Activated CD8-positive, alpha-beta memory T cell treated with anti-CD3 and anti-CD28 coated beads, Interleukin-2, amount 10 ng/mL, durations not matched to agents 7 days and 5 days (primary cell): ENCODE measurements around the gene DNAH10. TPM values are rescaled to one million over a fixed set of nuclear protein-coding genes. Genes with fewer than 3 reads are reported as not detected.

ENCODE experiments used
- ATAC-seq: fragments of 150-1000 bp; cut with Tn5 transposase; one replicate; pipeline ENCODE4 v1.10.0; 2021; ENCODE audit warnings: moderate library complexity
- CTCF ChIA-PET: fragments of 350-600 bp; sonication (Branson Sonifier 250); formaldehyde crosslinking; loops from one replicate; lab custom pipeline; 2021; ENCODE audit warnings: antibody characterized with exemption; lab: Charles Lee
- DNase-seq: peaks from one replicate; pipeline ENCODE4 v3.0.0-alpha.2; 2020
- H3K27ac Mint-ChIP-seq: one replicate; pipeline ENCODE4 v1.8.0; 2021; ENCODE audit warnings: mild to moderate bottlenecking, mixed read lengths
- H3K27me3 Mint-ChIP-seq: one replicate; pipeline ENCODE4 v1.8.0; 2021; ENCODE audit warnings: mixed read lengths
- H3K36me3 Mint-ChIP-seq: one replicate; pipeline ENCODE4 v1.8.0; 2021; ENCODE audit warnings: mild to moderate bottlenecking, mixed read lengths
- H3K4me1 Mint-ChIP-seq: one replicate; pipeline ENCODE4 v1.8.0; 2021; ENCODE audit warnings: mixed read lengths
- H3K4me3 Mint-ChIP-seq: one replicate; pipeline ENCODE4 v1.8.0; 2021; ENCODE audit warnings: mild to moderate bottlenecking, moderate library complexity, mixed read lengths
- H3K9me3 Mint-ChIP-seq: one replicate; pipeline ENCODE4 v1.8.0; 2022; ENCODE audit warnings: low read depth, mixed read lengths
- total RNA-seq, 2 experiments: library from RNA; stranded (reverse); gene quantifications; one replicate each; pipeline ENCODE4 v1.2.3, GENCODE V29; 2021

The DNAH10 gene
- total RNA-seq, 2 experiments from 2014 or later = 0.05 to 0.76 TPM

DNA sequence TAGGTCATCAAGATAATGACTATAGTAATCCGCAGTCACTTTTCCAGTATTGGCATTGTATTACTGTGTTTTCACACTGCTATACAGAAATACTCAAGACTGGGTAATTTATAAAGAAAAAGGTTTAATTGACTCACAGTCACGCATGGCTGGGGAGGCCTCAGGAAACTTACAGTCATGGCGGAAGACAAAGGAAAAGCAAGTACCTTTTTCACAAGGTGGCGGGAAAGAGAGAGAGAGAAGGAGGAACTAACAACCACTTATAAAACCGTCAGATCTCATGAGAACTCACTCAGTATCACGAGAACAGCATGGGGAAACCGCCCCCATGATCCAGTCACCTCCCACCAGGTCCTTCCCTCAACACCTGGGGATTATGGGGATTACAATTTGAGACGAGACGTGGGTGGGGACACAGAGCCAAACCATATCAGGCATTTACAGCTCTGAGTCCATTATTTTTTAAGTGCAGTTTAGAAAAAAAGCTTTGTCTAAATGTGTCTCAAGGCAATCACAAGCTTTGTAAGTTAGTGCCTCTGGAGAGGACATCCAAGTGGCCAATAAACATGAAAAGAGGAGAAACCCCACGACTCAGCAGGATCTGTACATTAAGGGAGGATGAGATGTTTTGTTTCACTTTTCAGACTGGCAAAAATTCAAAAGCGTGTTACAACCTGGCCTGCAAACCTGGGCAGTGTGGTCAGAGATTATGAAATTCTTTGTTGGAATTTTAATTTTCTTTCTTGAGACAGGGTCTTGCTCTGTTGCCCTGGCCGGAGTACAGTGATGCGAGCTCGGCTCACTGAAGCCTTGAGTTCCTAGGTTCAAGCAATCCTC lies 82.0 kb downstream of the DNAH10 start:
- CTCF ChIA-PET = no interaction called here
- Mint-ChIP-seq H3K4me3 (no peak overlapping the region), H3K36me3 (no peaks in the 10 kb centered on the region), H3K4me1 (peaks cover 5% of the 10 kb centered on the region), H3K9me3 (no peaks in the 10 kb centered on the region), H3K27me3 (peaks cover 2% of the 10 kb centered on the region), H3K27ac (no peak overlapping the region)
- DNase-seq (no peak), ATAC-seq (no peak)

DNA sequence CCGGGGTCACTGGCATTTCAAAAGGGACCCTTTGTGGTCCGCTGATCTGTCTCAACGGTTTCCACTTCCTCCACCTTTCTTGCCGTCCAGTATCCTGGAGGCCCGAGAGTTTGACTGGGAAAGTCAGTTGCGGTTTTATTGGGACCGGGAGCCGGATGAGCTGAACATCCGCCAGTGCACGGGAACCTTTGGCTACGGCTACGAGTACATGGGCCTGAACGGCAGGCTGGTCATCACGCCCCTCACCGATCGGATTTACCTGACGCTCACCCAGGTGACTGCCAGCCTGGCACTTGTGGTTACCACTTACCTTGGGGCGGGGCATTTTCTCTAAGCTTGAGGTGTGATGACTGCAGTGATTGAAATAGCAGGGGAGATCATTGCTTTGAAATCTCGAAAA lies 83.8 kb downstream of the DNAH10 start:
- no peak overlapping the region for H3K27ac Mint-ChIP-seq
- DNase-seq (no peak), ATAC-seq (no peak)
- peaks cover 5% of the 10 kb centered on the region for H3K4me1 Mint-ChIP-seq
- H3K36me3 Mint-ChIP-seq = no peaks in the 10 kb centered on the region
- H3K27me3 Mint-ChIP-seq = no peaks in the 10 kb centered on the region
- H3K4me3 Mint-ChIP-seq = no peak overlapping the region
- no peaks in the 10 kb centered on the region for H3K9me3 Mint-ChIP-seq
- CTCF ChIA-PET = no interaction called here

DNA sequence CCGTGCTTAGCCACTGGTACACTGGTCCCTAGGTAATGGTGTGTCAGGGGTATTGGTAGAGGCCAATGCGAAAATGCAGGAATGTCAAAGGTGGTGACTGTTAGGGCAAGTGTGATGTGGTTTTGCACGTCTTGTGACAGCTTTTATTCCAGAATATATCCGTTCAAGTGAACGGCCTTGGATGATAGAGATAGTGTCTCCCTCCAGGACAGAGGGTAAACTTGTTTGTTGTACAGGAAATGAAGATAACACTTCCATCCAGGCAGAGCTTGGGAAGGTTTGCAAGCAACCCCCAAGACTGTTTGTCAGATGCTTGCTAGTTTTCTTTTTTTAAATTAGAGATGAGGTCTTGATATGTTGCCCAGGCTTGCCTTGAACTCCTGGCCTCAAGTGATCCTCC lies 84.2 kb downstream of the DNAH10 start:
- H3K27ac Mint-ChIP-seq = no peak overlapping the region
- no peaks in the 10 kb centered on the region for H3K27me3 Mint-ChIP-seq
- H3K4me1 Mint-ChIP-seq = peaks cover 5% of the 10 kb centered on the region
- no peaks in the 10 kb centered on the region for H3K36me3 Mint-ChIP-seq
- no peak for DNase-seq
- CTCF ChIA-PET = no interaction called here
- H3K9me3 Mint-ChIP-seq = no peaks in the 10 kb centered on the region
- ATAC-seq = no peak
- no peak overlapping the region for H3K4me3 Mint-ChIP-seq

DNA sequence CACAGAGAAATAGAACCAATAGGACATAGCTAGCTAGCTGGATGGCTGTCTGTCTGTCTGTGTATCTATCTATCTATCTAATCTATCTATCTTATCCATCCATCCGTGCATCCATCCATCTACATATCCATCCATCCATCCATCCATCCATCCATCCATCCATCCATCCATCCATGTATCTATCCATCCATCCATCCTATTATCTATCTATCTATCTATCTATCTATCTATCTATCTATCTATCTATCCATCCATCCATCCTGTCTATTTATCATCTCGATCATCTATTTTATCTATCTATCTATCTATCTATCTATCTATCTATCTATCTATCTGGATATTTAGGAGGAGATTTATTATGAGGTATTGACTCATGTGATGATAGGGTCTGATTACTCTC lies 84.9 kb downstream of the DNAH10 start:
- H3K4me3 Mint-ChIP-seq = no peak overlapping the region
- no peaks in the 10 kb centered on the region for H3K9me3 Mint-ChIP-seq
- H3K27ac Mint-ChIP-seq = no peak overlapping the region
- H3K36me3 Mint-ChIP-seq = no peaks in the 10 kb centered on the region
- CTCF ChIA-PET = no interaction called here
- peaks cover 3% of the 10 kb centered on the region for H3K27me3 Mint-ChIP-seq
- peaks cover 2% of the 10 kb centered on the region for H3K4me1 Mint-ChIP-seq
- DNase-seq (no peak), ATAC-seq (no peak)

DNA sequence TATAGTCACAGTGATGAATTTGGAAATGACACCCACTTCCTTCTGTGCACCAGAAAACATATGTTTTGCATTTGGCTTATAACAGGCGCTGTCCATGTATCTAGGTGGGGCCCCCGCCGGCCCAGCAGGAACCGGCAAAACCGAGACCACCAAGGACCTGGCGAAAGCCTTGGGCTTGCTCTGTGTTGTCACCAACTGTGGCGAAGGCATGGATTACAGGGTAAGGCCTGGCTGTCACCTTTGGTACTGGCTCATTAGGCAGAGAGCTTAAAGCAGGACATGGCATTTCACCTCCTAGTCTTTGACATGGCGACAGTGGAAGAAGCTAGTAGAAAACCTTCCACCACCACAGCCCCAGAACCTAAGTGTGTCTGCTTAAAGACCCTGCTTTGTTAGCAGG lies 85.8 kb downstream of the DNAH10 start:
- no peak for ATAC-seq
- peaks cover 6% of the 10 kb centered on the region for H3K27me3 Mint-ChIP-seq
- no peak overlapping the region for H3K27ac Mint-ChIP-seq
- no peaks in the 10 kb centered on the region for H3K9me3 Mint-ChIP-seq
- H3K4me1 Mint-ChIP-seq = no peaks in the 10 kb centered on the region
- H3K36me3 Mint-ChIP-seq = no peaks in the 10 kb centered on the region
- no peak for DNase-seq
- CTCF ChIA-PET = no interaction called here
- no peak overlapping the region for H3K4me3 Mint-ChIP-seq

DNA sequence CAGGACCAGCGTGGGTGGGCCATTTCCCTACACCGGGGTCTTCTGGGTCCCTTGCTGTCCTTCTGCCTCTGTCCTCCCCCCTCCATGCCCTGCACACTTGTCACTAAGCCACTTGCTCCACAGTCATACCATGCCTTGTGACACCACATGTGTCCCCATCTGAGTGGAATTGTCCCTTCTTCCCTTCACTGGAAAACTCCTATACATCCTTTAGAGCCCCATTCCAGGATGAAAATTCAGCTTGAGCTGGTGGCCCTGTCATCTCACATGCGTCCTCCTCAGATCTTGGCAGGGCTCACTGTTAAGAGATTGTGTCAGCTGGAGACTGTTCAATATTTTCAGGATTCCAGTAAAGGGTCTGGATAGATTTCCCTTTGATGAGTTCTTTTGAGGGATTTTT lies 87.4 kb downstream of the DNAH10 start:
- Mint-ChIP-seq H3K36me3 (no peaks in the 10 kb centered on the region), H3K9me3 (no peaks in the 10 kb centered on the region), H3K27me3 (peaks cover 8% of the 10 kb centered on the region), H3K4me1 (no peaks in the 10 kb centered on the region), H3K4me3 (no peak overlapping the region), H3K27ac (no peak overlapping the region)
- no peak for ATAC-seq
- no peak for DNase-seq
- CTCF ChIA-PET = no interaction called here

DNA sequence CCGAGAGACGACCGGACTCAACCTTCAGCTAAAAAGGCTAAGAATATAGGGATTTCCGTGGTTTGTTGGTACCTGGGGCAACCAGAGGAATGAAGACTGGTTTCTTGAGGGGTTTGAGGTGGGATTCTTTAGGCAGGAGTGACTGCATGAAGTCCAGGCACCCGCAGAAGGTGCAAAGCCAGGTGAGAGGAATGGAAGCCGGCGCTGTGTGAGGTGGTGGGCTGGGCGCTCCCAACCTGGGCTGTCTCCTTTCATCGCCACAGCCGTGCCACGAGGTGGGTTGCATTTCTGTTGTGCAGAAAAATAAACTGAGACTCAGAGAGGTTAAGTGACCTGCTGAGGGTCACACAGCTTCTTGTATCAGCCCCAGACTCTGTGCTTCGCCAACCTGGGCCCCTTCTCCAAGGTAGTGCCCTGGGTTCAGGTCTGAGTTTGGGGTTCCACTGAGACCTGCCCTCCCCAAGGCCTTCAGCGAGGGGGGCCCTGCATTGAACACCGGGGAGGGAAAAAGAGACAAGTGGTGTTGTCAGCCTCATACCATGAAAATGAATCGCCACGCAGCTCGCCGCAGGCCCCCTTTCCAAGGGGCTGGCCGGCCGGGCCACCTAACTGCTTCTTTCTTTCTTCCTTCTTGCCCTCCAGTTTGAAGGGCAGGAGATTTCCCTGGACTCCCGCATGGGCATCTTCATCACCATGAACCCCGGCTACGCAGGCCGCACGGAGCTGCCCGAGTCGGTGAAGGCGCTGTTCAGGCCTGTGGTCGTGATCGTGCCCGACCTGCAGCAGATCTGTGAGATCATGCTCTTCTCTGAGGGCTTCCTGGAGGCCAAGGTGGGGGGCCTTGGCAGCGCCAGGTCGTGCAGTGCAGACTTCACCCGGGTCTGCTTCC lies 88.4 kb downstream of the DNAH10 start:
- H3K4me1 Mint-ChIP-seq = no peaks in the 10 kb centered on the region
- no peaks in the 10 kb centered on the region for H3K36me3 Mint-ChIP-seq
- CTCF ChIA-PET = interaction anchor here (1.2 kb wide), 1 partner anchor 8 kb away, joined by 3 read pairs; no protein-coding TSS in a partner anchor
- H3K27ac Mint-ChIP-seq = no peak overlapping the region
- peaks cover 8% of the 10 kb centered on the region for H3K27me3 Mint-ChIP-seq
- no peaks in the 10 kb centered on the region for H3K9me3 Mint-ChIP-seq
- H3K4me3 Mint-ChIP-seq = no peak overlapping the region
- ATAC-seq = no peak
- no peak for DNase-seq

DNA sequence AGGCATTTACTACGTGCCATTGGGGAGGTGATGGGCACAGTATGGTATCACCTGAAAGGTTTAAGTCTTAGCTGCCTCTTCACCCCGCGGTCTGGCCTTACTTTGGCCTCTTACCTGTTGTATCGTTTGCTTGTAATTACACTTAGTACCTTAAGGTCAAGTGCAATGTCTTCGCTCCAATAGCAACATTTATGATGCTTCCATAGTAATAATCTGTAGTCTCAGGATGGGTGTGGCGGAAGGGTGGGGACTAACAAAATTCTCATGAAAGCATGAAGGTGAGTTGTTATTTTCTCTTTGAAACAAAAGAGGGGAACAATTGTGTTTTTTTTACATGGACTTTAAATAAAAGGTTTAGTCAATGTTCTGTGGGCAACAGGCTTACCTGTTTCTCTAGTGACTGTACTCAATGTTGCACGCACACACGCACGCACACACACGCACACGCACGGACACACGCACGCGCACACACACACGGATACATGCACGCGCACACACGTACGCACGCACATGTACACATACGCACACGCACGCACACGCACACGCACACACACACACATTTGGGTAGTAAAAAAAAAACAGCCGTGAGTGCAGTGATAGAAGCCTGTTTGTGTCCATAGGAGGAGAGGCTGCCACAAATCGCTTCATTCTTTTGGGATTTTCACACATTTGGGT lies 91.4 kb downstream of the DNAH10 start:
- Mint-ChIP-seq H3K9me3 (no peaks in the 10 kb centered on the region), H3K27ac (no peak overlapping the region), H3K27me3 (peaks cover 8% of the 10 kb centered on the region), H3K4me3 (no peak overlapping the region), H3K36me3 (no peaks in the 10 kb centered on the region), H3K4me1 (no peaks in the 10 kb centered on the region)
- DNase-seq (no peak), ATAC-seq (no peak)
- CTCF ChIA-PET = interaction anchor here (0.7 kb wide), 1 partner anchor 191 kb away, joined by 3 read pairs; no protein-coding TSS in a partner anchor

DNA sequence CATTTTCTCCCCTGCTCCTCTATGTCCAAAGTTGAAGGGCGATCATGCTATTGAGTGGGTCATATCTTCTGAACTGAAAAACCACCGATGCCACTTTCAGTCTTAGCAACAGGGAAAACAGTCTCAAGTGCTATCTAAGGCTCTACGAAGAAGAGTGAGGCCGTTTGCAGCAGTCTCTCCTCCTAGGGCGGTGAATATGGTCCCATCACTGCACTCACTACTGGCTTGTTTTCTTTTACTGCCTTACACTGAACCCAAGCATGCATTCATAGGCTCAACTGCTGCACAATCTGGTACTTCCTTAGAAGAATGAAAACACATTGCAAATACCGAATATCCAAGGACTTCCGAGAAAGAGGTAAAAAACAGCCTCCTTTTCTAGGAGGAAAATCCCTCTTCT lies 92.1 kb downstream of the DNAH10 start:
- H3K4me1 Mint-ChIP-seq = no peaks in the 10 kb centered on the region
- ATAC-seq (no peak), DNase-seq (no peak)
- H3K27me3 Mint-ChIP-seq = peaks cover 8% of the 10 kb centered on the region
- CTCF ChIA-PET = interaction anchor here (0.7 kb wide), 1 partner anchor 190 kb away, joined by 3 read pairs; no protein-coding TSS in a partner anchor
- H3K36me3 Mint-ChIP-seq = no peaks in the 10 kb centered on the region
- H3K9me3 Mint-ChIP-seq = no peaks in the 10 kb centered on the region
- no peak overlapping the region for H3K27ac Mint-ChIP-seq
- no peak overlapping the region for H3K4me3 Mint-ChIP-seq

DNA sequence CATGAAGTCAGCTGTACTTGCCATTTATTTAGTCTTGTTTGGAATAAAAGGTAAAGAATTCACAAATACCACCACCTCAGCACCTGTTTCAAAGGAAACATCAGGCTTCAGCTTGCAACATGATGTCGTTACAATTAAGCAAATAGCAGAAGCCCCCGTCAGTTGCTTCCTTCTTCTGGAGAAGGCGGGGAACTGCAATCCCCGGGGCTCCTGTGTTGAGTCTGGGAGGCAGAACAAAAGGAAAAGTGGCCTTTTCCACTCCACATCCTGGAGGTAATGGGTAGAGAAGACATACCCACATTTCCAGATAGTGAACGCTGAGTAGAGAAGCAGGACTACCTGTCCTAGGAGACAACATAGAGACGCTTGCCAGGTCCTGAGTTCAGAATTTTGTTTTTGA lies 92.8 kb downstream of the DNAH10 start:
- no peak for DNase-seq
- Mint-ChIP-seq H3K4me3 (no peak overlapping the region), H3K4me1 (no peaks in the 10 kb centered on the region), H3K27me3 (peaks cover 8% of the 10 kb centered on the region), H3K9me3 (no peaks in the 10 kb centered on the region), H3K36me3 (no peaks in the 10 kb centered on the region), H3K27ac (no peak overlapping the region)
- no peak for ATAC-seq
- CTCF ChIA-PET = no interaction called here

DNA sequence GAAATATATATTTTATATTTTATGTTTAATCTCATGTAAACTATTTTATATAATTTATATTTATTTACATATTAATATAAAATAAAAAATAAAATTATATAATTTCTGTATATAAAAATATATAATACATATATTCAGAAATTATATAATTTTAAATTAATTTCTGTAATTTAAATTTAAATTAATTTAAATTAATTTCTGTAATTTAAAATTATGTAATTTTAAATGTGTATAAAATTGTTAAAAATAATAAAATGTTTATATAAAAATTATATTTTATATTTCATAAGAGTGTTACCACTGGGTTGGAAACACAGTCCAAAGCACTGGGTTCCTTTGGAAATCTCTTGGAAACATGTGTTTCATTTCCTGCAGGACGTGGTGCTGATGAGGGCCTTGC lies 94.6 kb downstream of the DNAH10 start:
- Mint-ChIP-seq H3K4me1 (no peaks in the 10 kb centered on the region), H3K9me3 (no peaks in the 10 kb centered on the region), H3K4me3 (no peak overlapping the region), H3K36me3 (no peaks in the 10 kb centered on the region), H3K27ac (no peak overlapping the region), H3K27me3 (peaks cover 12% of the 10 kb centered on the region)
- no peak for DNase-seq
- no peak for ATAC-seq
- CTCF ChIA-PET = no interaction called here

DNA sequence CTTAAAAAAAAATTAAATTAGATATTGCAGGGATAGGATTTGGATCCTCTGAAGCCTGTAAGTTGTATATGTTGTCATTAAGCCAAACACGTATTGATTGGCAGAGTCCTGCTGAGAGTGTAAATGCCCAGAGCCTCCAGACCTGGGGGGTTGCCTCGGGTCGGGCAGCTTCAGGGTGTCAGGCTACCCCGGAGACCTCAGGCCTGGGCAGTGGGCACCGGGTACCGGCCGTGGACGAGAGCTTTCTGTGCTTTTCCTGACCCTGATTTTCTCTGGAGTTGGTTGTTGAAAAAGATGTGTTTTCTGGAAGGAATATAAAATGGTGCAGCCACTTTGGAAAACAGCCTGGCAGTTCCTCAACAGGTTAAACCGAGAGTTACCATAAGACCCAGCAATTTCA lies 96.1 kb downstream of the DNAH10 start:
- CTCF ChIA-PET = no interaction called here
- peaks cover 5% of the 10 kb centered on the region for H3K27me3 Mint-ChIP-seq
- no peak overlapping the region for H3K4me3 Mint-ChIP-seq
- H3K4me1 Mint-ChIP-seq = no peaks in the 10 kb centered on the region
- H3K36me3 Mint-ChIP-seq = no peaks in the 10 kb centered on the region
- no peaks in the 10 kb centered on the region for H3K9me3 Mint-ChIP-seq
- DNase-seq (no peak), ATAC-seq (no peak)
- H3K27ac Mint-ChIP-seq = no peak overlapping the region

DNA sequence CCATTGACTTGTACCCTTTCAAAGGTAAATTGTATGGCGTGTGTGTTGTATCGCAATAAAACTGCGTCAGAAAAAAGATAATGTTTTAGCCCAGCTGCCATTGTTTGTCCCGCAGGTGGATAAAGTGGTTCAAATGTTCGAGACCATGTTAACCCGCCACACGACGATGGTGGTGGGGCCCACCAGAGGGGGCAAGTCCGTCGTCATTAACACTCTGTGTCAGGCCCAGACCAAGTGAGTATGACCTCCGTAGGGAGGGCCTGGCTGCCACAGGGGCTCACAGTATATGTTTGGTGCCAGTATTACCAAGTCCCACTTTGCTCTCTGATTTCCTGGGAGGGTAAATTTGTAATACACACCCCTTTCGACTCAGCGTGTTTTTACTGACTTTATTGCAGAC lies 96.9 kb downstream of the DNAH10 start:
- CTCF ChIA-PET = no interaction called here
- no peaks in the 10 kb centered on the region for H3K9me3 Mint-ChIP-seq
- H3K27me3 Mint-ChIP-seq = peaks cover 3% of the 10 kb centered on the region
- H3K27ac Mint-ChIP-seq = no peak overlapping the region
- H3K4me3 Mint-ChIP-seq = no peak overlapping the region
- ATAC-seq (no peak), DNase-seq (no peak)
- no peaks in the 10 kb centered on the region for H3K36me3 Mint-ChIP-seq
- no peaks in the 10 kb centered on the region for H3K4me1 Mint-ChIP-seq
